GM18502 (cell line): Measurements from ENCODE around the gene PAMR1.

Experiments
- ATAC-seq: cut with Tn5 transposase; IDR thresholded peaks from one replicate; pipeline ENCODE4 v1.9.1; 2021; ENCODE audit warnings: mild to moderate bottlenecking; ENCODE audit not compliant: unreplicated experiment, poor library complexity

Gene PAMR1

GRCh38 chr11:35413598-35413997 lies 111.8 kb downstream of the PAMR1 start:
- no peak for ATAC-seq

GRCh38 chr11:35412285-35412684 lies 113.1 kb downstream of the PAMR1 start:
- ATAC-seq = no peak

GRCh38 chr11:35407041-35407440 lies 118.4 kb downstream of the PAMR1 start:
- ATAC-seq = no peak

- no peak for ATAC-seq
These were observed 121.0 kb downstream of the PAMR1 start for GRCh38 chr11:35404388-35404775.

GRCh38 chr11:35403765-35404387 lies 121.5 kb downstream of the PAMR1 start:
- no peak for ATAC-seq

GRCh38 chr11:35402751-35403660 lies 122.4 kb downstream of the PAMR1 start:
- no peak for ATAC-seq

GRCh38 chr11:35398881-35399280 lies 126.5 kb downstream of the PAMR1 start:
- no peak for ATAC-seq

GRCh38 chr11:35394941-35395340 lies 130.5 kb downstream of the PAMR1 start:
- ATAC-seq = no peak

- ATAC-seq = no peak
These were observed 132.3 kb downstream of the PAMR1 start for GRCh38 chr11:35393098-35393497.

- ATAC-seq = peak; percentile 53
These were observed 133.3 kb downstream of the PAMR1 start for GRCh38 chr11:35391922-35392688.

- peak; percentile 89 for ATAC-seq
These were observed 134.4 kb downstream of the PAMR1 start for GRCh38 chr11:35390737-35391682.

GRCh38 chr11:35389897-35390465 lies 135.4 kb downstream of the PAMR1 start:
- ATAC-seq = no peak

- no peak for ATAC-seq
These were observed 136.3 kb downstream of the PAMR1 start for GRCh38 chr11:35389112-35389511.

GRCh38 chr11:35388061-35388460 lies 137.4 kb downstream of the PAMR1 start:
- ATAC-seq = no peak

- ATAC-seq = no peak
These were observed 138.1 kb downstream of the PAMR1 start for GRCh38 chr11:35387111-35387982.

GRCh38 chr11:35383953-35384352 lies 141.5 kb downstream of the PAMR1 start:
- ATAC-seq = no peak
